HepG2 (cell line): Measurements from ENCODE around the gene PDGFRB. TPM values are rescaled to one million over a fixed set of nuclear protein-coding genes. Genes with fewer than 3 reads are reported as not detected.

Source experiments
- BORCS8-MEF2B ChIP-seq: sonication (generic); formaldehyde crosslinking; IDR thresholded peaks from 2 replicates; pipeline ENCODE4 v1.8.0; 2022; ENCODE audit warnings: mild to moderate bottlenecking, missing genetic modification reagents
- DNMT1 ChIP-seq: sonication (generic); formaldehyde crosslinking; IDR thresholded peaks from 2 replicates; pipeline ENCODE4 v1.5.1; 2020; ENCODE audit warnings: mild to moderate bottlenecking, missing genetic modification reagents
- ELF1 ChIP-seq: sonication (generic); formaldehyde crosslinking; IDR thresholded peaks from 2 replicates; pipeline ENCODE4 v1.4.0; 2020; ENCODE audit warnings: missing genetic modification reagents
- GATA4 ChIP-seq: sonication (generic); IDR thresholded peaks from 2 replicates; pipeline ENCODE4 v1.6.1; 2016; ENCODE audit warnings: antibody characterized with exemption, low read depth, borderline replicate concordance
- HDAC1 ChIP-seq: sonication (generic); formaldehyde crosslinking; IDR thresholded peaks from 2 replicates; pipeline ENCODE4 v1.5.1; 2020; ENCODE audit warnings: mild to moderate bottlenecking, missing genetic modification reagents
- ISL2 ChIP-seq: sonication (generic); formaldehyde crosslinking; IDR thresholded peaks from 2 replicates; pipeline ENCODE4 v1.5.0; 2020; ENCODE audit warnings: missing genetic modification reagents
- NFKBIZ ChIP-seq: IDR thresholded peaks from 2 replicates; pipeline ENCODE4 v1.6.1; 2018; ENCODE audit warnings: missing genetic modification reagents, missing compliant biosample characterization
- NR2F6 ChIP-seq, 2 experiments: IDR thresholded peaks; 2 replicates each; pipeline ENCODE4 v1.6.1; 2016; ENCODE audit warnings: antibody characterized with exemption in 1 of 2, mild to moderate bottlenecking in 1 of 2
- NR3C1 ChIP-seq: sonication (generic); formaldehyde crosslinking; IDR thresholded peaks from 2 replicates; pipeline ENCODE4 v1.4.0; 2020; ENCODE audit warnings: missing genetic modification reagents
- NRL ChIP-seq: sonication (generic); formaldehyde crosslinking; IDR thresholded peaks from 2 replicates; pipeline ENCODE4 v1.5.0; 2020; ENCODE audit warnings: missing genetic modification reagents, mild to moderate bottlenecking, moderate library complexity, borderline replicate concordance
- PITX1 ChIP-seq: sonication (generic); formaldehyde crosslinking; IDR thresholded peaks from 2 replicates; pipeline ENCODE4 v1.5.1; 2020; ENCODE audit warnings: mild to moderate bottlenecking, missing genetic modification reagents
- RNF2 ChIP-seq: fragments of 450-650 bp; conservative IDR thresholded peaks from 2 replicates; pipeline ENCODE4 v1.6.1; 2016; ENCODE audit warnings: low read depth
- SALL1 ChIP-seq: sonication (generic); formaldehyde crosslinking; IDR thresholded peaks from 2 replicates; pipeline ENCODE4 v1.8.0; 2022; ENCODE audit warnings: mild to moderate bottlenecking, missing genetic modification reagents
- SOX6 ChIP-seq, 2 experiments: fragments of 450-650 bp in 1 of 2; sonication (generic) in 1 of 2; formaldehyde crosslinking in 1 of 2; IDR thresholded peaks; 2 replicates each; pipeline versions ENCODE4 v1.4.0 to v1.6.1; 2017 to 2020; ENCODE audit warnings: antibody characterized with exemption in 1 of 2, mild to moderate bottlenecking in 1 of 2, missing genetic modification reagents in 1 of 2
- SP140L ChIP-seq: sonication (generic); formaldehyde crosslinking; IDR thresholded peaks from 2 replicates; pipeline ENCODE4 v1.4.0; 2020; ENCODE audit warnings: missing genetic modification reagents, borderline replicate concordance
- TAF1 ChIP-seq: sonication (generic); formaldehyde crosslinking; IDR thresholded peaks from 2 replicates; pipeline ENCODE4 v1.4.0; 2020; ENCODE audit warnings: missing genetic modification reagents
- TBX2 ChIP-seq: sonication (generic); formaldehyde crosslinking; IDR thresholded peaks from 2 replicates; pipeline ENCODE4 v1.5.0; 2020; ENCODE audit warnings: missing genetic modification reagents, mild to moderate bottlenecking, borderline replicate concordance
- TP53 ChIP-seq: sonication (generic); formaldehyde crosslinking; conservative IDR thresholded peaks from 2 replicates; pipeline ENCODE4 v1.4.0; 2020; ENCODE audit warnings: missing genetic modification reagents
- U2AF1 ChIP-seq: fragments of 200-400 bp; formaldehyde crosslinking; optimal IDR thresholded peaks from 2 replicates; pipeline ENCODE3; 2017; ENCODE audit warnings: mild to moderate bottlenecking, low read depth, low read length
- YEATS2 ChIP-seq: sonication (generic); formaldehyde crosslinking; IDR thresholded peaks from 2 replicates; pipeline ENCODE4 v1.4.0; 2020; ENCODE audit warnings: missing genetic modification reagents, borderline replicate concordance
- YY1 ChIP-seq: IDR thresholded peaks from 2 replicates; pipeline ENCODE4 v1.6.1; 2011; ENCODE audit warnings: low read length, low read depth, moderate library complexity, mild to moderate bottlenecking; ENCODE audit not compliant: insufficient read depth, insufficient replicate concordance
- ZFP37 ChIP-seq: sonication (generic); formaldehyde crosslinking; IDR thresholded peaks from 2 replicates; pipeline ENCODE4 v1.4.0; 2020; ENCODE audit warnings: missing genetic modification reagents, borderline replicate concordance
- ZNF256 ChIP-seq: sonication (generic); formaldehyde crosslinking; conservative IDR thresholded peaks from 2 replicates; pipeline ENCODE4 v1.4.0; 2020; ENCODE audit warnings: missing genetic modification reagents
- ZNF350 ChIP-seq: sonication (generic); formaldehyde crosslinking; IDR thresholded peaks from 2 replicates; pipeline ENCODE4 v1.4.0; 2020; ENCODE audit warnings: mild to moderate bottlenecking, low read depth, missing genetic modification reagents, borderline replicate concordance
- ZNF501 ChIP-seq: sonication (generic); formaldehyde crosslinking; IDR thresholded peaks from 2 replicates; pipeline ENCODE4 v1.5.1; 2020; ENCODE audit warnings: mild to moderate bottlenecking, moderate library complexity, missing genetic modification reagents
- ZNF660 ChIP-seq: sonication (generic); formaldehyde crosslinking; IDR thresholded peaks from 2 replicates; pipeline ENCODE4 v1.5.1; 2020; ENCODE audit warnings: mild to moderate bottlenecking, low read depth, missing genetic modification reagents, borderline replicate concordance
- polyA plus RNA-seq, 8 experiments: library from polyadenylated mRNA; depleted of rRNA in 3 of 8; stranded (reverse) in 7 of 8; unstranded in 1 of 8; fragments of >200 nt; fragmentation: Illumina TruSeq in 4 of 8; extraction: Trizol in 4 of 8; gene quantifications; 2 replicates each; pipeline versions ENCODE4 v1.2.1 to v1.2.3, GENCODE V29; 2011 to 2016; ENCODE audit warnings: low read depth in 4 of 8, missing spikeins in 1 of 8, mixed read lengths in 1 of 8; ENCODE audit not compliant: insufficient read depth in 1 of 8
- total RNA-seq, 5 experiments: library from RNA; depleted of rRNA; stranded (reverse); fragments of >200 nt; fragmentation: Illumina TruSeq; extraction: Trizol; gene quantifications; 2 replicates each; pipeline ENCODE4 v1.2.3, GENCODE V29; 2016; ENCODE audit warnings: low read depth in 1 of 5
- TF ChIP-seq, protein P1 (sequence below): sonication (generic); formaldehyde crosslinking; IDR thresholded peaks from 2 replicates; pipeline ENCODE4 v1.4.0; 2020; ENCODE audit warnings: missing genetic modification reagents

PDGFRB gene
- total and polyA plus RNA-seq, 2 of the 13 experiments (the other 11 are each of a cell fraction or from before 2014, with no cell fraction given), result 4.0 to 21.0 TPM

DNA sequence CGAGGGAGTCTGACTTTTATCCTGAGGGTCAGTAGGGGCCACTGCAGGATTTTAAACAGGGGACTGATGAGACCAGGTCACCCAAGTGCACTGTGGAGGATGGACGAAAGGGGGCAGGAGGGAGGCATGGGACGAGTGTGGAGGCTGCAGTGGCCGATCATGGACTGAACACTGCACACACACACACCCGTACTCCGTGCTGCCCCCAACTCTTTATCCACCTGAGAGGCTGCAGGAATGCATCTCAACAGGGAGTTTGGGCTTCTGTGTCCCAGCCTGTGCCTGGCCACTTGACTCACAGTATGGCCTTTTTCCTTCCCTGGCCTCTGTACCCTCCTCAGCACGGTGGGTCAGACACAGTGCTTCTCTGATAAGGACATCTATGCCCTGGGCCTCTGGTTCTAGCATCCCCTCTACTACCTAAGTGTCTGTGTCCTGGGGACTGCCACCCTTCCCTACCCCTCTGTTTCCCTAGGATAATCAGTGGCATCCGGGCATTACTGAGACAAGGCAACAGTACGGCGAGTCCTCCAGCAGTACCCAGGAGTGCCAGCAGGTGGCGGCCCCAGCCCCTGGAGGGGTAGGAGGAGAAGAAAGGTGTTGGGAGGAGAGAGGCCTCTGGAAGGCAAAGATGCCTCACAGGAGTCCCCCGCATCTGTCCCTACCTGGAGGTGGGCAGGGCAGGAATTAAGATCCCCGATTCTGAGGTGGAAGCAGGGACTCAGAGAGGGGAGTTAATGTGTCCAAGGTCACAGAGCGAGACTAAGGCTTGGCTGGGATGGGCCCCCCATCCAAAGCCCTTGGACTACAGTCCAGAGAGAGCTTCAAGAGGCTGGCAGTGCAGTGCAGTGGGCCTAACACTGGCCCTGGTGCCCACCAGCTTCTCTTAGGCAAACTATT lies 5.8 kb upstream of the PDGFRB start (continued):
- TF ChIP-seq ZNF501, result peak; percentile 40; the same call in 1 of the 2 replicates
- TF ChIP-seq SP140L (CRISPR knock-in tag), result 0 out of 2 replicates have a peak, but pooled peaks have one; percentile 15
- TF ChIP-seq ZNF660 (CRISPR knock-in tag), result no peak
- TF ChIP-seq DNMT1 (CRISPR knock-in tag), result 0 out of 2 replicates have a peak, but pooled peaks have one; percentile 40
- TF ChIP-seq U2AF1, result peak; percentile 67
- no peak for TF ChIP-seq GATA4
- 0 out of 2 replicates have a peak, but pooled peaks have one; percentile 35 for TF ChIP-seq ZNF350 (CRISPR knock-in tag)
- TF ChIP-seq PITX1 (CRISPR knock-in tag), result peak; percentile 47; the same call in 1 of the 2 replicates
- peak; percentile 40; the same call in 1 of the 2 replicates for TF ChIP-seq HDAC1 (CRISPR knock-in tag)
- no peak for TF ChIP-seq NFKBIZ (CRISPR knock-in tag)
- TF ChIP-seq ZNF256 (CRISPR knock-in tag), result no peak
- no peak for TF ChIP-seq ISL2 (CRISPR knock-in tag)
- no peak for TF ChIP-seq ELF1 (CRISPR knock-in tag)
- peak; percentile 47; the same call in 1 of the 2 replicates for TF ChIP-seq YEATS2 (CRISPR knock-in tag)
- peak; percentile 43; the same call in 1 of the 2 replicates for TF ChIP-seq TBX2 (CRISPR knock-in tag)
- peak; percentile 26; the same call in 1 of the 2 replicates for TF ChIP-seq NR2F6 (IDR thresholded peaks at IDR 0.05)
- TF ChIP-seq NR2F6 (CRISPR knock-in tag; IDR thresholded peaks at IDR 0.05), result 0 out of 2 replicates have a peak, but pooled peaks have one; percentile 31
- TF ChIP-seq NR3C1 (CRISPR knock-in tag), result no peak
- peak; percentile 63 for TF ChIP-seq SALL1 (CRISPR knock-in tag)
- TF ChIP-seq SOX6 (IDR thresholded peaks at IDR 0.05), result no peak
- peak; percentile 23; the same call in 1 of the 2 replicates for TF ChIP-seq SOX6 (CRISPR knock-in tag; IDR thresholded peaks at IDR 0.05)
- TF ChIP-seq ZFP37 (CRISPR knock-in tag), result no peak
- TF ChIP-seq TP53, result no peak
- 0 out of 2 replicates have a peak, but pooled peaks have one; percentile 33 for TF ChIP-seq TAF1 (CRISPR knock-in tag)
- TF ChIP-seq, protein P1, sequence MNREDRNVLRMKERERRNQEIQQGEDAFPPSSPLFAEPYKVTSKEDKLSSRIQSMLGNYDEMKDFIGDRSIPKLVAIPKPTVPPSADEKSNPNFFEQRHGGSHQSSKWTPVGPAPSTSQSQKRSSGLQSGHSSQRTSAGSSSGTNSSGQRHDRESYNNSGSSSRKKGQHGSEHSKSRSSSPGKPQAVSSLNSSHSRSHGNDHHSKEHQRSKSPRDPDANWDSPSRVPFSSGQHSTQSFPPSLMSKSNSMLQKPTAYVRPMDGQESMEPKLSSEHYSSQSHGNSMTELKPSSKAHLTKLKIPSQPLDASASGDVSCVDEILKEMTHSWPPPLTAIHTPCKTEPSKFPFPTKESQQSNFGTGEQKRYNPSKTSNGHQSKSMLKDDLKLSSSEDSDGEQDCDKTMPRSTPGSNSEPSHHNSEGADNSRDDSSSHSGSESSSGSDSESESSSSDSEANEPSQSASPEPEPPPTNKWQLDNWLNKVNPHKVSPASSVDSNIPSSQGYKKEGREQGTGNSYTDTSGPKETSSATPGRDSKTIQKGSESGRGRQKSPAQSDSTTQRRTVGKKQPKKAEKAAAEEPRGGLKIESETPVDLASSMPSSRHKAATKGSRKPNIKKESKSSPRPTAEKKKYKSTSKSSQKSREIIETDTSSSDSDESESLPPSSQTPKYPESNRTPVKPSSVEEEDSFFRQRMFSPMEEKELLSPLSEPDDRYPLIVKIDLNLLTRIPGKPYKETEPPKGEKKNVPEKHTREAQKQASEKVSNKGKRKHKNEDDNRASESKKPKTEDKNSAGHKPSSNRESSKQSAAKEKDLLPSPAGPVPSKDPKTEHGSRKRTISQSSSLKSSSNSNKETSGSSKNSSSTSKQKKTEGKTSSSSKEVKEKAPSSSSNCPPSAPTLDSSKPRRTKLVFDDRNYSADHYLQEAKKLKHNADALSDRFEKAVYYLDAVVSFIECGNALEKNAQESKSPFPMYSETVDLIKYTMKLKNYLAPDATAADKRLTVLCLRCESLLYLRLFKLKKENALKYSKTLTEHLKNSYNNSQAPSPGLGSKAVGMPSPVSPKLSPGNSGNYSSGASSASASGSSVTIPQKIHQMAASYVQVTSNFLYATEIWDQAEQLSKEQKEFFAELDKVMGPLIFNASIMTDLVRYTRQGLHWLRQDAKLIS (CRISPR knock-in tag), result no peak
- no peak for TF ChIP-seq RNF2
- peak; percentile 49 for TF ChIP-seq YY1
- TF ChIP-seq NRL (CRISPR knock-in tag), result peak; percentile 17; the same call in 1 of the 2 replicates
- TF ChIP-seq BORCS8-MEF2B (CRISPR knock-in tag), result peak; percentile 43; the same call in 1 of the 2 replicates
